HG02970 (cell line): Measurements from ENCODE around the gene SLA2.
"Not testable (repeated sequence)": the region's sequence is repeated elsewhere in the genome, so short reads cannot be mapped to it uniquely, and the experiment has no call there.

ENCODE experiments used
- ATAC-seq: cut with Tn5 transposase; IDR thresholded peaks from one replicate; pipeline ENCODE4 v1.9.1; 2021; ENCODE audit warnings: mild to moderate bottlenecking, moderate library complexity, moderate number of reproducible peaks; ENCODE audit not compliant: unreplicated experiment, low FRiP score

Gene SLA2

GRCh38 chr20:36645998-36646397 is at the start of gene SLA2:
SLA2 (minus strand) TSS chr20:36646196; CDS start chr20:36641335, 4,861 bp downstream.
- no peak for ATAC-seq

GRCh38 chr20:36695467-36695866 is 49.5 kb upstream of the SLA2 start:
- ATAC-seq: not testable (repeated sequence)

- no peak for ATAC-seq
Observed at GRCh38 chr20:36688630-36689029, 42.6 kb upstream of the SLA2 start.

GRCh38 chr20:36687850-36688249 is 41.9 kb upstream of the SLA2 start:
- ATAC-seq: no peak

- no peak for ATAC-seq
Observed at GRCh38 chr20:36686944-36687343, 40.9 kb upstream of the SLA2 start.

GRCh38 chr20:36686504-36686903 is 40.5 kb upstream of the SLA2 start:
- no peak for ATAC-seq

- ATAC-seq: no peak
Observed at GRCh38 chr20:36684747-36685146, 38.8 kb upstream of the SLA2 start.

GRCh38 chr20:36682311-36682710 is 36.3 kb upstream of the SLA2 start:
- ATAC-seq: no peak

GRCh38 chr20:36677422-36677771 is 31.4 kb upstream of the SLA2 start:
- no peak for ATAC-seq

- no peak for ATAC-seq
Observed at GRCh38 chr20:36676701-36677421, 30.9 kb upstream of the SLA2 start.

GRCh38 chr20:36675545-36675944 is 29.5 kb upstream of the SLA2 start:
- ATAC-seq: not testable (repeated sequence)

GRCh38 chr20:36672991-36673390 is 27.0 kb upstream of the SLA2 start:
- ATAC-seq: no peak

- ATAC-seq: no peak
Observed at GRCh38 chr20:36670665-36671357, 24.8 kb upstream of the SLA2 start.

GRCh38 chr20:36666181-36666740 is 20.3 kb upstream of the SLA2 start:
- ATAC-seq: no peak

GRCh38 chr20:36663031-36663430 is 17.0 kb upstream of the SLA2 start:
- no peak for ATAC-seq

- ATAC-seq: no peak
Observed at GRCh38 chr20:36658300-36658699, 12.3 kb upstream of the SLA2 start.

GRCh38 chr20:36656733-36657132 is 10.7 kb upstream of the SLA2 start:
- ATAC-seq: no peak

- ATAC-seq: no peak
Observed at GRCh38 chr20:36655004-36655403, 9.0 kb upstream of the SLA2 start.

GRCh38 chr20:36654506-36654905 is 8.5 kb upstream of the SLA2 start:
- ATAC-seq: no peak

- ATAC-seq: no peak
Observed at GRCh38 chr20:36653456-36653855, 7.5 kb upstream of the SLA2 start.

- no peak for ATAC-seq
Observed at GRCh38 chr20:36647196-36648121, 1.5 kb upstream of the SLA2 start.
